ENCODE data around the gene SKI. TPM values are rescaled to one million over a fixed set of nuclear protein-coding genes. Genes with fewer than 3 reads are reported as not detected.
A peak's percentile ranks its signal among the peaks of the same experiment; 100 is the strongest.

The SKI gene
- total and polyA plus RNA-seq, 9 of the 15 experiments (the other 6 are each of a cell fraction or from before 2014, with no cell fraction given) = 0.10 to 60.5 (median 4.6) TPM

GRCh38 chr1:2229037-2229864 lies 1.1 kb downstream of the SKI start (continued):
- TF ChIP-seq CEBPG (CRISPR knock-in tag; IDR thresholded peaks at IDR 0.05) (no peak), CEBPG (tag; conservative IDR thresholded peaks at IDR 0.05 in 1 of 2, IDR thresholded peaks at IDR 0.05 in 1 of 2) (no peak), TRIM25 (IDR thresholded peaks at IDR 0.05; ENCODE audit: borderline replicate concordance) (no peak), CLOCK (CRISPR knock-in tag; IDR thresholded peaks at IDR 0.05; ENCODE audit: borderline replicate concordance) (no peak), NR3C1 (CRISPR knock-in tag; IDR thresholded peaks at IDR 0.05) (peak; percentile 82; the same call in 1 of the 2 replicates), HNRNPK (IDR thresholded peaks at IDR 0.05; ENCODE audit: low read depth, low read length, poor library complexity, severe bottlenecking) (no peak), PBX2 (CRISPR knock-in tag; IDR thresholded peaks at IDR 0.05; ENCODE audit: low read depth) (no peak), PBX2 (tag; conservative IDR thresholded peaks at IDR 0.05; ENCODE audit: low read depth) (no peak)

All from K562 (cell line).